HFFc6 (cell line): Measurements from ENCODE around the gene BRAT1. TPM values are rescaled to one million over a fixed set of nuclear protein-coding genes. Genes with fewer than 3 reads are reported as not detected.

Experiments used
- DNase-seq: peaks from one replicate; pipeline ENCODE4 v3.0.0-alpha.2; 2018
- H3K27ac Mint-ChIP-seq: 2 replicates; pipeline ENCODE4 v1.8.0; 2020; ENCODE audit warnings: mild to moderate bottlenecking, mixed read lengths
- H3K27me3 Mint-ChIP-seq: 2 replicates; pipeline ENCODE4 v1.8.0; 2021; ENCODE audit warnings: mild to moderate bottlenecking, moderate library complexity, mixed read lengths; ENCODE audit not compliant: insufficient read depth
- H3K36me3 Mint-ChIP-seq: 2 replicates; pipeline ENCODE4 v1.8.0; 2021; ENCODE audit warnings: low read depth, mixed read lengths
- H3K4me1 Mint-ChIP-seq: 2 replicates; pipeline ENCODE4 v1.8.0; 2020; ENCODE audit warnings: low read depth, mixed read lengths
- H3K4me3 Mint-ChIP-seq: 2 replicates; pipeline ENCODE4 v1.8.0; 2020; ENCODE audit warnings: mild to moderate bottlenecking, moderate library complexity, mixed read lengths
- H3K9me3 Mint-ChIP-seq: 2 replicates; pipeline ENCODE4 v1.8.0; 2020; ENCODE audit warnings: mild to moderate bottlenecking, mixed read lengths
- total RNA-seq, 6 experiments: library from RNA; stranded (reverse); fragmentation: NEBNext Ultra II Directional; extraction: Animal tissue kit (Norgen Biotek cat#: 25700); gene quantifications; 2 replicates in 1 of 6; 3 replicates in 5 of 6; pipeline ENCODE4 v1.2.3, GENCODE V29; 2021
- TF ChIP-seq, protein P1 (sequence below): fragments of 200-600 bp; sonication (generic); IDR thresholded peaks from 2 replicates; pipeline ENCODE4 v1.5.0; 2021; ENCODE audit warnings: antibody characterized with exemption, mild to moderate bottlenecking

The BRAT1 gene
- total RNA-seq, 6 experiments from 2014 or later, result 21.3 to 26.0 (median 23.3) TPM

DNA sequence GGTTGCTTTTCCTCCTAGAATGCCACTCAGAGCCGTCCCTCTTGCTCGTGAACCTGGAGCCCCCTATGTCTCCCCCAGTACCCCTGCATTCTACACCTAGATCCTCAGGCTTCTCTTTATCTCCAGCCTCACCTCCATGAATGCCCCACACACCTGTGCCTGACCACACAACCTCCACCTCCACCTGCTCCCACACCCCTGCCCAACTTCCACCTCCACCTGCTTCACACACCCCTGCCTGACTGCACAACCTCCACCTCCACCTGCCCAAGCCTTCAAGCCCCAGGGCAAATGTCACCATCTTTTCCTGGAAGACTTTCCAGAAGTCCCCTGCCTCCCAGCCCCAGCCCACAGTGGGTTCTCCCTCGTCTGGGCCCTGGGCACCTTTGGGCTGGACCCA lies 42.6 kb downstream of the BRAT1 start:
- TF ChIP-seq, protein P1, sequence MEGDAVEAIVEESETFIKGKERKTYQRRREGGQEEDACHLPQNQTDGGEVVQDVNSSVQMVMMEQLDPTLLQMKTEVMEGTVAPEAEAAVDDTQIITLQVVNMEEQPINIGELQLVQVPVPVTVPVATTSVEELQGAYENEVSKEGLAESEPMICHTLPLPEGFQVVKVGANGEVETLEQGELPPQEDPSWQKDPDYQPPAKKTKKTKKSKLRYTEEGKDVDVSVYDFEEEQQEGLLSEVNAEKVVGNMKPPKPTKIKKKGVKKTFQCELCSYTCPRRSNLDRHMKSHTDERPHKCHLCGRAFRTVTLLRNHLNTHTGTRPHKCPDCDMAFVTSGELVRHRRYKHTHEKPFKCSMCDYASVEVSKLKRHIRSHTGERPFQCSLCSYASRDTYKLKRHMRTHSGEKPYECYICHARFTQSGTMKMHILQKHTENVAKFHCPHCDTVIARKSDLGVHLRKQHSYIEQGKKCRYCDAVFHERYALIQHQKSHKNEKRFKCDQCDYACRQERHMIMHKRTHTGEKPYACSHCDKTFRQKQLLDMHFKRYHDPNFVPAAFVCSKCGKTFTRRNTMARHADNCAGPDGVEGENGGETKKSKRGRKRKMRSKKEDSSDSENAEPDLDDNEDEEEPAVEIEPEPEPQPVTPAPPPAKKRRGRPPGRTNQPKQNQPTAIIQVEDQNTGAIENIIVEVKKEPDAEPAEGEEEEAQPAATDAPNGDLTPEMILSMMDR, result no peak
- no peak for DNase-seq
- no peak overlapping the region for H3K4me3 Mint-ChIP-seq
- H3K9me3 Mint-ChIP-seq, result no peaks in the 10 kb centered on the region
- H3K27ac Mint-ChIP-seq, result no peak overlapping the region
- no peaks in the 10 kb centered on the region; the same call in 1 of the 2 replicates for H3K27me3 Mint-ChIP-seq
- H3K36me3 Mint-ChIP-seq, result no peaks in the 10 kb centered on the region
- H3K4me1 Mint-ChIP-seq, result peaks cover 28% of the 10 kb centered on the region

DNA sequence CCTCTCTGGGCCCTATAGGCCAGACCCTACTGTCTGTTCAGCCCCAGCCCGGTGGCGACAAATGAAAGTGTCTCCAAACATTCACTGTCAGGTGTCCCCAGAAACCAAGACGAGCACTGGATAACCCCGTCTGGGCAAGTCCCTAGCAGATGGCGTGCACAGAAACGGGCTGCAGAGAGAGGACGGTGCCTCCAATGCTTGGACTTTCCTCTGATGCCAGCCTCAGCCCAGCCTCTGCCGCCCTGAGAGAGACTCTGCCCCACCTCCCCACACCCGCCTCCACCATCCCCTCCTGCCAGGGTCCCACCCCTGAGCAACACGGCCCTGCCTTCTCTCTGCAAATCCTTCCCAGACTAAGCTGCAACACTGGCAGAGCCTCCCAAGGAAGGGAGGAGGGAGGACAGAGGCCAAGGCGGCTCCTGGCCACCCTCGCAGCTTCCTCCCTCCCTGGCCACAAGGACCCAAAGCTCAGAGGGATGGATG lies 43.1 kb downstream of the BRAT1 start:
- Mint-ChIP-seq H3K9me3 (no peaks in the 10 kb centered on the region), H3K4me1 (peaks cover 23% of the 10 kb centered on the region), H3K4me3 (no peak overlapping the region), H3K27ac (no peak overlapping the region), H3K27me3 (no peaks in the 10 kb centered on the region; the same call in 1 of the 2 replicates), H3K36me3 (no peaks in the 10 kb centered on the region)
- DNase-seq, result no peak
- TF ChIP-seq, protein P1, result no peak

DNA sequence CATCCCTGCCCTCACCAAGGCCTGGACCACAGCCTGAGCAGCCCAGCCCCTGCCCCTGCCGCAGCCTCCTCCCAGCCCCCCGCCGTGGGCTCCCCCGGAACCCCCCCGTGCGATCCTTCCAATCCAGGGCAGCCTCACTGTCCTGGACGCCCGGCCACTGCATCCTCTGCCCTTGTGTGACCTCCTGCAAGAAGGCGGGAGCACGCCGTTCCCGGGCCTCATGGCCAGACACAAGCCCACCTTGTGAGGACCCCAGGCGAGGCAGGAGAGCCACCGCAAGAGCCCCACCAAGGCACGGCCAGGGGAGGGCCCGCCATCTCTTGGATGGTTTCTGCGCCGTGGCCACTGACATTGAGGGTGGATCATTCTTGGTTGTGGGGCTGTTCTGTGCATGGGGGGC lies 43.6 kb downstream of the BRAT1 start:
- Mint-ChIP-seq H3K27me3 (no peaks in the 10 kb centered on the region; the same call in 1 of the 2 replicates), H3K36me3 (no peaks in the 10 kb centered on the region), H3K27ac (no peak overlapping the region), H3K9me3 (no peaks in the 10 kb centered on the region), H3K4me3 (no peak overlapping the region), H3K4me1 (peaks cover 18% of the 10 kb centered on the region)
- TF ChIP-seq, protein P1, result no peak
- DNase-seq, result no peak

DNA sequence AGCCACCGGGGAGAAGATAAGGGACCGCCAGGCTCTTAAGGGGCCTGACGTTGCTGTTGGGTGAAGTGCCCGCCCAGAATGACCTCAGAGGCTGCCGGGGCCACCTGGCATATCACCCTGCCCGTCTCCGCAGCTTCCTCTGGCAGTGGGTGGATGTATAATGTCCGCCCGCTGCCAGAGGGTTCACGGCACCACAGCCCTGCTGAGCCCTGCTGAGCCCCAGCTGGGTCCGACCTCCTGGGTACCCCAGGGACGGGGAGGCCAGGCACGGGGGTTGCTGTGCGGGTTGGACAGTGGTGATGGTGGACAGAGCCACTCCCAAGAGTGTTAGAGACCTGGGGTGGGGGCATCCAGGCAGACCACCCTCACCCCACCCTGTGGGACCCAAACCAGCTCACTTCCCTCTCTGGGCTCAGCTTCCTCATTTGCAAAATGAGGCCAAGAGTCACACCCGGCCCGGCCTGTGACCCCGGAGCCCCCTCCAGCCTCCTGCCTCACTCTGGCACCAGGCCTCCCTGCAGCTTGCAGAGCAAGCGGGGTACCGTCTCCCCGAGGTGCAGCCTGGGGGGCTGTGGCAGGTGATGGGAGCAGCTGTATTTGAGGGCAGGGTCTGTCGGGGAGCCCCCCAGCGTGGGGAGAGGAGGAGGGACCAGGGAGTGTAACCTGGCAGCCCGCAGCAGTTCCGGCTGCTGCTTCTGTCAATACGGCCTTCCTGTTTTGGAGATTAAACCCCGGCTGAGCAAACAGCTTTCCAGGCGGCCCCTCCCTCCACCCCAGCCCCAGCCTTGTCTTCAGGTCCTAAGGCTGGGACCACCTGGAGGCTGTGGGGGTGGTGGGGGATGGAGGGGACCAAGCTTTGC lies 44.2 kb downstream of the BRAT1 start:
- H3K4me3 Mint-ChIP-seq, result no peak overlapping the region
- peaks cover 14% of the 10 kb centered on the region for H3K4me1 Mint-ChIP-seq
- TF ChIP-seq, protein P1, result no peak
- DNase-seq, result no peak
- no peaks in the 10 kb centered on the region for H3K36me3 Mint-ChIP-seq
- no peaks in the 10 kb centered on the region; the same call in 1 of the 2 replicates for H3K27me3 Mint-ChIP-seq
- H3K9me3 Mint-ChIP-seq, result no peaks in the 10 kb centered on the region
- H3K27ac Mint-ChIP-seq, result no peak overlapping the region

DNA sequence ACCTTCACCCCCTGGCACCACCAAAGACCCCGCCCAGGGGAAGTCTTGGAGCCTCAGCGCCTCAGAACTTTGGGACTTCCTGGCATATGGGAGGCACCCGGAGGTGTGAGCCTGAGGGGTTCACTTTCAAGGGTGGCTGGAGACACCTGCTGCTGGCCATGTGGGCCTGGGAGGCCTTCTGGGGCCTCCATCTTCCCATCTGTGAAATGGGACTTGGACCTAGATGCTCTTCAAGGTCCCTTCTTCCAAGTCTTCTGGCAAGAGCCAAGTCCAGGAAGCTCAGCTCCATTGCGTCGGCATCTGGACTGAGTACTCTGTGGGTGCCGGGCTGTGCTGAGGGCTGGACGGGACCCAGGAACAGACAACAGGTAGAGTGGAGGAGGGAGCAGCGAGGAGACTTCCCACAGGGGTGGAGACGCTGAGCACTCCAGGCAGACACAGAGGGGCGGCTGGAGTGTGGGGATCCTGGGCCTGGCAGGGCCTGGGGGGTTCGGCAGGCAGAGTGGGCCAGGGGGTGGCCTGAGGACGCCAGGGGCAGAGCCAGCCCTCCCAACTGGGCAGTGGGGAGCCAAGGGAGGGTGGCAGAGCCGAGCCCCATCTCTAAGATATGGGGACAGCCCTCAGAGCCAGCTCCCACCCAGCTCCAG lies 45.1 kb downstream of the BRAT1 start:
- TF ChIP-seq, protein P1, result no peak
- peaks cover 11% of the 10 kb centered on the region for H3K4me1 Mint-ChIP-seq
- no peak for DNase-seq
- H3K27me3 Mint-ChIP-seq, result no peaks in the 10 kb centered on the region; the same call in 1 of the 2 replicates
- H3K36me3 Mint-ChIP-seq, result no peaks in the 10 kb centered on the region
- no peak overlapping the region for H3K4me3 Mint-ChIP-seq
- H3K9me3 Mint-ChIP-seq, result no peaks in the 10 kb centered on the region
- H3K27ac Mint-ChIP-seq, result no peak overlapping the region
